HG03378 (cell line): ENCODE data around the gene SSR1.

Experiments
- ATAC-seq: cut with Tn5 transposase; IDR thresholded peaks from one replicate; pipeline ENCODE4 v1.9.1; 2021; ENCODE audit warnings: mild to moderate bottlenecking, moderate library complexity; ENCODE audit not compliant: unreplicated experiment

SSR1 gene

GRCh38 chr6:7260291-7261031, 52.5 kb downstream of the SSR1 start:
- ATAC-seq = no peak

GRCh38 chr6:7258231-7258763, 54.7 kb downstream of the SSR1 start:
- no peak for ATAC-seq

- ATAC-seq = no peak
Measured at GRCh38 chr6:7257521-7258230, 55.3 kb downstream of the SSR1 start.

- no peak for ATAC-seq
Measured at GRCh38 chr6:7256785-7257184, 56.2 kb downstream of the SSR1 start.

GRCh38 chr6:7255918-7256317, 57.1 kb downstream of the SSR1 start:
- ATAC-seq = no peak

- no peak for ATAC-seq
Measured at GRCh38 chr6:7254980-7255835, 57.8 kb downstream of the SSR1 start.

- no peak for ATAC-seq
Measured at GRCh38 chr6:7252390-7252789, 60.6 kb downstream of the SSR1 start.

- no peak for ATAC-seq
Measured at GRCh38 chr6:7251646-7252260, 61.2 kb downstream of the SSR1 start.

- no peak for ATAC-seq
Measured at GRCh38 chr6:7250812-7251211, 62.2 kb downstream of the SSR1 start.

GRCh38 chr6:7249946-7250643, 62.9 kb downstream of the SSR1 start:
- no peak for ATAC-seq

GRCh38 chr6:7249391-7249790, 63.6 kb downstream of the SSR1 start:
- no peak for ATAC-seq

- ATAC-seq = no peak
Measured at GRCh38 chr6:7247828-7248227, 65.2 kb downstream of the SSR1 start.

- no peak for ATAC-seq
Measured at GRCh38 chr6:7247179-7247456, 65.9 kb downstream of the SSR1 start.

- ATAC-seq = no peak
Measured at GRCh38 chr6:7246401-7247178, 66.4 kb downstream of the SSR1 start.

GRCh38 chr6:7245668-7246393, 67.2 kb downstream of the SSR1 start:
- no peak for ATAC-seq

- ATAC-seq = no peak
Measured at GRCh38 chr6:7243179-7243981, 69.6 kb downstream of the SSR1 start.

GRCh38 chr6:7242835-7243178, 70.2 kb downstream of the SSR1 start:
- no peak for ATAC-seq
